ENCODE measurements around the gene GJC1. TPM values are rescaled to one million over a fixed set of nuclear protein-coding genes. Genes with fewer than 3 reads are reported as not detected.

GJC1 gene
- total RNA-seq, 1 donor from 2014 or later = 0.20 TPM

- Mint-ChIP-seq H3K36me3 (ENCODE audit: low read depth) (peaks cover 90% of the 10 kb centered on the region), H3K27ac (no peak overlapping the region), H3K4me1 (no peaks in the 10 kb centered on the region), H3K4me3 (no peak overlapping the region), H3K27me3 (no peaks in the 10 kb centered on the region), H3K9me3 (no peaks in the 10 kb centered on the region)
- ChIA-PET CTCF (interaction anchor here (0.7 to 6.3 kb wide), 9 partner anchors 12 to 331 kb away, joined by 3 to 67 read pairs (median 4); no protein-coding TSS in a partner anchor), POLR2A (no interaction called here)
- DNase-seq (no peak), ATAC-seq (ENCODE audit: low read depth) (no peak)
- no peak for TF ChIP-seq CTCF (IDR thresholded peaks at IDR 0.05)
- intact Hi-C loops (cut with micrococcal nuclease) = loop anchor here (1.0 kb wide), 2 partner anchors 86 to 90 kb away; no protein-coding TSS in a partner anchor
These were observed 34.7 kb upstream of the GJC1 start for GRCh38 chr17:44864831-44865230.

- ChIA-PET POLR2A (no interaction called here), CTCF (interaction anchor here (0.6 to 6.3 kb wide), 6 partner anchors 18 to 330 kb away, joined by 4 to 67 read pairs (median 10); no protein-coding TSS in a partner anchor)
- H3K27ac Mint-ChIP-seq = no peak overlapping the region
- H3K4me3 Mint-ChIP-seq = no peak overlapping the region
- no peaks in the 10 kb centered on the region for H3K4me1 Mint-ChIP-seq
- TF ChIP-seq CTCF (IDR thresholded peaks at IDR 0.05) = no peak
- DNase-seq = no peak
- ATAC-seq (ENCODE audit: low read depth) = no peak
- peaks cover 88% of the 10 kb centered on the region for H3K36me3 Mint-ChIP-seq (ENCODE audit: low read depth)
- no peaks in the 10 kb centered on the region for H3K27me3 Mint-ChIP-seq
- H3K9me3 Mint-ChIP-seq = no peaks in the 10 kb centered on the region
- intact Hi-C loops (cut with micrococcal nuclease) = loop anchor here (2.0 kb wide), 1 partner anchor 20 kb away; no protein-coding TSS in a partner anchor
These were observed 33.2 kb upstream of the GJC1 start for GRCh38 chr17:44863061-44863918.

DNA sequence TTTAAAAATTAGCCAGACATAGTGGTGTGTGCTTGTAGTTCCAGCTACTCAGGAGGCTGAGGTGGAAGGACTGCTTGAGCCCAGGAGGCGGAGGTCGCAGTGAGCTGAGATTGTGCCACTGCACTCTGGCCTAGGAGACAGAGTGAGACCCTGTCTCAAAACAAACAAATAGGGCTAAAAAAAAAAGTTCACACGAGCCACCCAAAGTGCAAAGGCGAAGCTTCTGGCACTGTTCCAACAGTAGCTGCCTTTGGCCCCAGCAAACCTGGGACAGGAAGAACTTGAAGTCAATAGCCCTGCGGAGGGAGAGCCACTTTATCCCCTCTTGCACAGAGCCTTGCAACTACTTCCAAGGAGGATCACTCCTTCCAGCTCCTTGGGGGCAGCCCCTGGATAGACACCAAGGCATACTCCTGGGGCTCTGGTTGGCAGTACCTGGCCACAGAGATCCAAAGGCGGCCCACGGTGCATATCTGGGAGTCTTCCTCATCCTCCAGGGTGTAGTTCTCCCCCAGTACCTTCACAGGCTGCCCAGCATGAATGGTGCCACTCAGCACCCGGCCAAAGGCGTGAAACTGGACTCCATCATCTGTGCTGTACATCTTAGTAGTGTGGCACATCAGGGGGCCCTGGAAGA, 32.3 kb upstream of the GJC1 start:
- Mint-ChIP-seq H3K4me3 (no peak overlapping the region), H3K27ac (no peak overlapping the region), H3K9me3 (no peaks in the 10 kb centered on the region), H3K36me3 (ENCODE audit: low read depth) (peaks cover 82% of the 10 kb centered on the region), H3K4me1 (no peaks in the 10 kb centered on the region), H3K27me3 (no peaks in the 10 kb centered on the region)
- POLR2A ChIA-PET = interaction anchor here (0.6 kb wide), 1 partner anchor 15 kb away, joined by 3 read pairs; no protein-coding TSS in a partner anchor
- CTCF ChIA-PET = interaction anchor here (2.0 to 6.3 kb wide), 2 partner anchors 82 to 87 kb away, joined by 5 to 67 read pairs; no protein-coding TSS in a partner anchor
- intact Hi-C loops (cut with micrococcal nuclease) = loop anchor here (2.0 kb wide), 1 partner anchor 20 kb away; no protein-coding TSS in a partner anchor
- DNase-seq = no peak
- no peak for TF ChIP-seq CTCF (IDR thresholded peaks at IDR 0.05)
- ATAC-seq (ENCODE audit: low read depth) = no peak

DNA sequence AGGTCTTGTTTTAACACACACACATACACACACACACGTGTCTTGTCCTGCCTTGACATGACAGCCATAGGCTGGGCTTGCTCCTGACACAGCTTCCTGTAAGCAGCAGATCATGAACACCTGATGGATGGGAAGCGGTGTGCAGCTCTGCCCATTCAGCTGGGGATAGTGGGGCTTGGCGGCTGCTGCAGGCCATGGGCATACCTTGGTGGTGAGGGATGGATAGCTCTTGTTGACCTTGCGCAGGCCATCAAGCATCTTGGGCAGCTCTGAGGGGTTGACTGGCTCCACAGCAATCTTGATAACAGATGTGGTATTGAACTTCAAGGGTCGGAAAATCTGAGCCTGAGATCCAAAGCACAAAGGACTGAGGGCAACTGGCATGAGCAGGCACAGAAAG, 29.6 kb upstream of the GJC1 start:
- ChIA-PET CTCF (no interaction called here), POLR2A (no interaction called here)
- Mint-ChIP-seq H3K36me3 (ENCODE audit: low read depth) (peaks cover 87% of the 10 kb centered on the region), H3K27ac (peak overlapping the region; percentile 24), H3K27me3 (no peaks in the 10 kb centered on the region), H3K4me3 (no peak overlapping the region), H3K9me3 (no peaks in the 10 kb centered on the region), H3K4me1 (peaks cover 3% of the 10 kb centered on the region)
- no peak for ATAC-seq (ENCODE audit: low read depth)
- no peak for DNase-seq
- TF ChIP-seq CTCF (IDR thresholded peaks at IDR 0.05) = no peak
- intact Hi-C loops (cut with micrococcal nuclease) = no loop called here

GRCh38 chr17:44854192-44854591, 24.1 kb upstream of the GJC1 start:
- ChIA-PET POLR2A (no interaction called here), CTCF (no interaction called here)
- H3K4me3 Mint-ChIP-seq = no peak overlapping the region
- H3K36me3 Mint-ChIP-seq (ENCODE audit: low read depth) = peaks cover 85% of the 10 kb centered on the region
- no peak for TF ChIP-seq CTCF (IDR thresholded peaks at IDR 0.05)
- intact Hi-C loops (cut with micrococcal nuclease) = no loop called here
- no peaks in the 10 kb centered on the region for H3K9me3 Mint-ChIP-seq
- ATAC-seq (ENCODE audit: low read depth) = no peak
- H3K27me3 Mint-ChIP-seq = no peaks in the 10 kb centered on the region
- H3K4me1 Mint-ChIP-seq = peaks cover 13% of the 10 kb centered on the region
- DNase-seq = no peak
- H3K27ac Mint-ChIP-seq = no peak overlapping the region
